A549 treated with GW870086 at 1 μM for 4 hours (cell line): ENCODE results near the gene LRRC2. TPM values are rescaled to one million over a fixed set of nuclear protein-coding genes. Genes with fewer than 3 reads are reported as not detected.

Experiments used
- total RNA-seq: library from RNA; stranded (reverse); fragments of 200-300 nt; extraction: Qiagen RNA extraction; gene quantifications from 5 replicates; pipeline ENCODE4 v1.2.3, GENCODE V29; 2022; ENCODE audit warnings: low read depth

Gene LRRC2
- not detected in 5 replicates for total RNA-seq

GRCh38 chr3:46566040-46566641 lies at the start of gene LRRC2:
Gene LRRC2, minus strand, starts transcription at chr3:46566302. Its CDS starts 14,711 bp downstream, at chr3:46551591.

DNA sequence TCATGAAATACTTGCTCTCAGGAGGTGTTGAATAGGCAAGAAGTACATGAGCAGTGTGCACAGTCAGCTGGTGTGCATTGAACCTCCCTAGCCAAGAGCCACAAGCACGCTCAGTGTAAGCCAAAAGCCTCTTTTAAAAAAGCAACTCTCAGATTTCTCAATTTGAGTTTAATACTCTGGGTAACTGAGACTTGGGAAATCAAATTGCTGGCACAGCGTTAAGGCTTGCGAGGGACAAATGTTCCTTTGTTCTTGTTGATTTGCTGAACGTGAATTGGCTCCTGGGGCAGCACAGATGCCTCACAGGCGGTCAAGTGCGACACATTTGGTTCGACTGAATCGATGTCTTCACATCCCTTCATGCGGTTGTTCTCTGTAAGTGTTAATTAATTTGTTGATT lies 46.2 kb upstream of the LRRC2 start, which contains the start of gene FAM240A:
FAM240A (plus strand) TSS at position 202 of the 400 bp plus-strand sequence; CDS start at position 361, 159 bp downstream.

GRCh38 chr3:46497556-46498265 lies 68.4 kb downstream of the LRRC2 start, which contains the start of gene RTP3:
Gene RTP3, plus strand, starts transcription at chr3:46497976. Its CDS starts 87 bp downstream, at chr3:46498063.

Other genes with a start within 250 kb of the LRRC2 start
- not detected in 5 replicates for gene CCR2, start 212.2 kb downstream of the LRRC2 start, total RNA-seq
- not detected in 5 replicates for gene CCR5, start 195.4 kb downstream of the LRRC2 start, total RNA-seq
- gene CCRL2, start 159.0 kb downstream of the LRRC2 start, total RNA-seq: 0.09 to 0.15 TPM in 2 of 5 replicates, not detected in the others
- gene LTF, start 101.4 kb downstream of the LRRC2 start, total RNA-seq: not detected in 5 replicates
- not detected in 5 replicates for gene RTP3, start 68.3 kb downstream of the LRRC2 start, total RNA-seq
- gene FAM240A, start 46.2 kb upstream of the LRRC2 start, total RNA-seq: not detected in 5 replicates
- 5.8 to 9.4 TPM (median 8.6 TPM) in 5 replicates for gene ALS2CL, start 127.4 kb upstream of the LRRC2 start, total RNA-seq
- 0.13 to 0.28 TPM (median 0.22 TPM) in 5 replicates for gene TMIE, start 135.1 kb upstream of the LRRC2 start, total RNA-seq
- gene PRSS50, start 151.6 kb upstream of the LRRC2 start, total RNA-seq: not detected in 5 replicates